Liver (tissue), 3 donors: Measurements from ENCODE around the gene GPR31.

ENCODE experiments used
- ATF3 ChIP-seq: IDR thresholded peaks from 2 replicates; pipeline ENCODE4 v1.6.1; 2016; ENCODE audit warnings: antibody characterized with exemption
- CTCF ChIP-seq: fragments of 150-350 bp; IDR thresholded peaks from 2 replicates; pipeline ENCODE4 v1.5.1; 2017; ENCODE audit warnings: improper control_type of control experiment, low read depth, low read length; ENCODE audit not compliant: missing input control
- donor health status: healthy.
- donor health status: healthy.

GRCh38 chr6:167165858-167166471 is 8.2 kb upstream of the GPR31 start:
- TF ChIP-seq ATF3 (no peak), CTCF (no peak)
